ENCODE data around the gene SLC35A1.

DNA sequence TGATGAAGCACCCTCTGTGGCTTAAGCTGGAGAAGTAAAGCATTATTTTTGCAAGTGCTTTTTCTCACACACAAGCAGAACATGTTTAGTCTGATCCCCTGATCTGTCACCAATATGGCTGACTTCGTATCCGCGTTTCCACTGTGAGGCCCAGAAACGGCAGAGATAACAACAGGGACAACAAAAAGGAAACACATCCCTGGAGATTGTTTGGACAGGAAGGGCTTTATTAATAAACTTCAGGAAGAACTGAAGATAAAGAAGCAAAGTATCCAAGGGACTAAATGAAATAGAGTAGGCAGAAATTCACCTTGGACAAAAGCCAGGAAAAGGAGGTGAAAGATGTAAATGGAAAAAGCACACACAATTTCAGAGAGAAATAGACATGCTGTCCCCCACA lies 67.8 kb downstream of the SLC35A1 start:
- no peak for TF ChIP-seq CTCF (IDR thresholded peaks at IDR 0.05; ENCODE audit: insufficient read depth, low read depth, low read length)
- TF ChIP-seq EZH2 (IDR thresholded peaks at IDR 0.05; ENCODE audit: insufficient read depth, low read length) = no peak

Data from astrocyte (in vitro differentiated cells and primary cell).